GM18861 (cell line): ENCODE data around the gene EGR2.
A peak's percentile ranks its signal among the peaks of the same experiment; 100 is the strongest.

Experiments
- ATAC-seq: cut with Tn5 transposase; IDR thresholded peaks from one replicate; pipeline ENCODE4 v1.9.1; 2021; ENCODE audit not compliant: unreplicated experiment

Gene EGR2

DNA sequence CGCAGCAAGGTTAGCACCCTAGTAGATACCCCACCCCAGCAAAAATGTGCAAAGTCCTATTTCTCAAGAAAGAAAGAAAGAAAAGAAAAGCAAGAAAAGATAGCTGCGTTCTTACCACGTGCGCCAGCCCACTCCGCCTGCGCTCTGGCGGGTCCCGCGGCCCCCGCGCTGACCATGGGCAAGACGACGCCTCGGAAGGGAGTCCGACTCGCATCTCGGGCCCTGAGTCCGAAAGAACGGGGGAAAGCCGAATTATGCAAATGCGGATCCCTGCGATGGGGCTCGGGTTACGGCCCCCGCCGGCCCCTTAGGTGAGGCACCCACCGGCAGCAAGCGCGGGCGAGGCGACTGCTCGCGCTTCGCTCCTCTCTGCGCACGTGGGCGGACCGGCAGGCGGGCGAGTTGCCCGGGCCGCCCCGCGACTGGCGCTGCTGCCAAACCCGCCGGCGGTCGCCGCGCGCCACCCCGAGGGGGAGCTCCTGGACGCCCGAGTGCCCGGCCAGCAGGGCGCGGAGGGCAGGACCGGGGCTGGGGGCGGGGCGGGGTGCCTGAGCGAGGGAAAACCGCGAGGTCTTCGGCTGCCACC lies 2.4 kb upstream of the EGR2 start:
- no peak for ATAC-seq

DNA sequence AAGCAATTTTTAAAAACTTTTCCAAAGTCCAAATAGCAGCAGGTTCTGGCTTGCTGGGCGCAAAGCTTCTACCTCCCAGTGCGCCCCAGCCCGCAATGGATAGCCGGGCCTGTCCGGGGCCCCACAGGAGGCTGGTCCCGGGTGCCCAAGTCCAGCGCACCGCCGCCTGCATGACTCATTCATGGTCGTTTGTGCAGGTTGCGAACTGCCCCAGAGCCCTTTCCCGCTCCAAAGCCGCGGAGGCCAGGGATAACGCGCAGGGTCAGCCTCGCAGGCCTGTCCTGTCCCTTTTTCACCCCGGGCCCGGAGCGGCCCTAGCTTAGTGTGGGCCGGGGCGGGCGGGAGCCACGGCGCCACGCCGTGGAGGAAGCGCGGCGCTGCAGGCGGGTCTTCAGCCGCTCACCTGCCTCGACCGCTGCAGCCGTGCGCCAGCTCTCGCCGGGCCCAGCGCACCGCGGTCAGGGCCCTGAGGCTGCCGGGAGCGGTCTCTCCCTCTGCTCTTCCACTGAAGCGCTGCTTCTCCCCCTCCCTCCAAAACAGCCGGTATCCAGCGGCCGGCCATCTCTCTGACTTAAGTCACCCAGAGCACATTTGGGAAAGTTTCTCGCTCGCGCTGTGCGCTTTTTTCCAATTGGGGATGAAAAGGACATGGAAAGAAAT lies 1.7 kb upstream of the EGR2 start:
- ATAC-seq, result peak; percentile 25

GRCh38 chr10:62817121-62817765 lies 1.1 kb upstream of the EGR2 start:
- peak; percentile 4 for ATAC-seq

DNA sequence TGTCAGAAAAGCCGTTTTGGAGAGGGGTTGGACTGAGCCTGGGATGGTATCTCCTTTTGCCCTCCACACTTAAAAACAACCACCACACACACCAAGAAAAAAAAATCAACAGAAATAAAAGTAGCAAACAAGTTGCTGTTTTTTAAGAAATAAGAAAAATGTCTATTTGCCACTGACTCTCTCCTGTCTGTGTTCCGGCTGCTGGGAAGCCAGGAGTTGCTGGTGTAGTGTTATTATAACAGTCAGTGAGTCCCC lies 163 bp downstream of the EGR2 start:
- ATAC-seq, result no peak

- ATAC-seq, result no peak
Measured at GRCh38 chr10:62815381-62816075, 638 bp downstream of the EGR2 start.

GRCh38 chr10:62814756-62815380 lies 1.3 kb downstream of the EGR2 start:
- ATAC-seq, result no peak

GRCh38 chr10:62813981-62814380 lies 2.2 kb downstream of the EGR2 start:
- no peak for ATAC-seq

GRCh38 chr10:62813453-62813852 lies 2.7 kb downstream of the EGR2 start:
- no peak for ATAC-seq

- ATAC-seq, result no peak
Measured at GRCh38 chr10:62812672-62813439, 3.3 kb downstream of the EGR2 start.

GRCh38 chr10:62811159-62811875 lies 4.8 kb downstream of the EGR2 start:
- ATAC-seq, result peak; percentile 27

- no peak for ATAC-seq
Measured at GRCh38 chr10:62810156-62810902, 5.8 kb downstream of the EGR2 start.

GRCh38 chr10:62806251-62806650 lies 9.9 kb downstream of the EGR2 start:
- no peak for ATAC-seq

DNA sequence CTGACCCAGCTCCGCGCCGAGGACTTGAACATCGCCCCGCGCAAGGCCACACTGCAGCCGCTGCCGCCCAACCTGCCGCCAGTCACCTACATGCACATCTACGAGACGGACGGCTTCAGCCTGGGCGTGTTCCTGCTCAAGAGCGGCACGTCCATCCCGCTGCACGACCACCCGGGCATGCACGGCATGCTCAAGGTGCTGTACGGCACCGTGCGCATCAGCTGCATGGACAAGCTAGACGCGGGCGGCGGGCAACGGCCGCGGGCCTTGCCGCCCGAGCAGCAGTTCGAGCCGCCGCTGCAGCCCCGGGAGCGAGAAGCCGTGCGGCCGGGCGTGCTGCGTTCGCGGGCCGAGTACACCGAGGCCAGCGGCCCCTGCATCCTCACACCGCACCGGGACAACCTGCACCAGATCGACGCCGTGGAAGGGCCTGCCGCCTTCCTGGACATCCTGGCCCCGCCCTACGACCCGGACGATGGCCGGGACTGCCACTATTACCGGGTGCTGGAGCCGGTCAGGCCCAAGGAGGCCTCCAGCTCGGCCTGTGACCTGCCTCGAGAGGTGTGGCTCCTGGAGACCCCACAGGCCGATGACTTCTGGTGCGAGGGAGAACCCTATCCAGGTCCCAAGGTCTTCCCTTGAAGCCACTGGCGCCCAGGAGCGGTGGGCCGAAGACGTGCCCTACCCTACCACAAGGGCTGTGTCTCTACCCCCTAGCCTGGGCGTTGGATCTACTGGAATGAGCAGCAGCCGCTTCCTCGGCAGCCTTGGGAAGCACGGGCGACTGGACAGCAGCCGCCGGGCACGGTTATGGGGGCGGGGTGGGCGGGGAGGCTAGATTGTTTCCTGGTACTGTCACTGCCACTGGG lies 10.7 kb downstream of the EGR2 start:
- ATAC-seq, result no peak

DNA sequence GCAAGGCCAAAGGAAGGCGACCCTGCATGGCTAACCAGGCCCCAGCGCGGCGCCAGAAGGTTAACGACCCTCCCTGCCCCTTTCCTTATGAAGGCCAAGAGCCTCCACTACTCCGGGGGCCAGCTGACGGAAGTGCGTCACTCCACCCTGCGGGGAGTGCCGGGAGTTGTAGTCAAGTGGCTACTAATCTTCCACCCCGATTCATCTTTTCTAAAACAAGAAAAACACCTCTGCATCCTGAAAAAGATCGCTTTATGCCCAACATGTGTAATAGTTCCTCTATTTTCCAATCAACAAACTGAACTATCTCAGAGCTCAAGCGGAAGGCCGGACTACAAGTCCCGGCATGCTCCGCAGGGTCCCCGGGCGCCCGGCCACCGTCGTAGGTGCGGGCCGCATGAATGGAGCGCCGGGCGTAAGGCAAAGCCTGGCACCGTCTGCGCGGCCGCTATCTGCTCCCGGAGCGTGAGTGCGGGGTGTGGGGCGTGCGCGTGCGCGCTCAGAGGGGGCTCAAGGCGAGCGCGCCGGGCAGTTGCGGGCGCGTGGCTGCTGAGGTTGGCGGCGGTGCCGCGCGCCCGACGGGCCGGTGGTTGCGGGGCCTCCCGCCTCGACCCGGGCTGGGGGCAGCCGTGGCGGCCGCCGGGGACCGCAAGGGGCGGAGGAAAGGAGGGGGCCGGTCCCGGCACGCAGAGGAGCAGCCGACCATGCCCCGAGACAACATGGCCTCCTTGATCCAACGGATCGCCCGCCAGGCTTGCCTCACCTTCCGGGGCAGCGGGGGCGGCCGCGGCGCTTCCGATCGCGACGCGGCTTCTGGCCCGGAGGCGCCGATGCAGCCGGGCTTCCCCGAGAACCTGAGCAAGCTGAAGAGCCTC lies 11.6 kb downstream of the EGR2 start, which contains the start of gene ADO:
TSS of gene ADO (plus strand) at position 365 of the 875 bp plus-strand sequence. CDS start at position 705, 340 bp downstream.
- ATAC-seq, result peak; percentile 86

- ATAC-seq, result peak; percentile 1
Measured at GRCh38 chr10:62803724-62804355, 12.3 kb downstream of the EGR2 start.

DNA sequence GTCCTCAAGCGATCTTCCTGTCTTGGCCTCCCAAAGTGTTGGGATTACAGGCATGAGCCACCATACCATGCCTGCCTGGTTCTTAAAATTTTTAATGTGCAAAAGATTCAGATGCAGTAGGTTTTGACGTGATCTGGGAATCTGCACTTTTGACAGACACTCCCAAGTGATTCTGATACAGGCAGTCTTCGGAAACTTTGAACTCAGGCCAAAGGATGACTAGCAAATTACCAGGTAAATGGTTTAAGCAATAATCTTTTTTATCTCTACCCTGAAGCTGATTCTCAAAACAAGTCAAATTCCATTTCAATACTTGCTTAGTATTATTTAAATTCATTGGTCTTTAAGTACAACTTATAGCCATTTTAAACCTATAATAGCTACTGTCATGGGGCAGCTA lies 14.3 kb downstream of the EGR2 start:
- no peak for ATAC-seq

DNA sequence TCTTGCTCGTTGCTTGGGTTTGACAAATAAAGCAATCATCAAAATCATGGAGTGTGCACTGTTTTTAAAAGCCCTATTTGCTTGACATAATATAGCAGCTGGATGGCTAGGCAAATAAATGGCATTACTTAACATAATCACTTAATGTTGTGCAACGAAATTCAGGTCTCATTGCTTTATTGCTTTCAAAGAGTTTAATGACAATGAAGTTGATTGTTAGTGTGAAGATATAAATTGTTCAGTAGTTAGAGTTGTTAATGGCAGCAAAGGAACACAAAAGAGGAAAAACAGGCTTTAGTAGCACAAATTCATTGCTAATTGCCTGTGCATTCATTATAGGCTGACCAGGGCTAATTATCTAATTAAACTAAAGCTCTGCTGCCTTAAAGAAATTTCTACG lies 19.3 kb downstream of the EGR2 start:
- no peak for ATAC-seq
